Measurements from ENCODE around the gene SGK1. TPM values are rescaled to one million over a fixed set of nuclear protein-coding genes. Genes with fewer than 3 reads are reported as not detected.

The SGK1 gene
- total RNA-seq, 1 experiment from 2014 or later = 7.8 TPM

DNA sequence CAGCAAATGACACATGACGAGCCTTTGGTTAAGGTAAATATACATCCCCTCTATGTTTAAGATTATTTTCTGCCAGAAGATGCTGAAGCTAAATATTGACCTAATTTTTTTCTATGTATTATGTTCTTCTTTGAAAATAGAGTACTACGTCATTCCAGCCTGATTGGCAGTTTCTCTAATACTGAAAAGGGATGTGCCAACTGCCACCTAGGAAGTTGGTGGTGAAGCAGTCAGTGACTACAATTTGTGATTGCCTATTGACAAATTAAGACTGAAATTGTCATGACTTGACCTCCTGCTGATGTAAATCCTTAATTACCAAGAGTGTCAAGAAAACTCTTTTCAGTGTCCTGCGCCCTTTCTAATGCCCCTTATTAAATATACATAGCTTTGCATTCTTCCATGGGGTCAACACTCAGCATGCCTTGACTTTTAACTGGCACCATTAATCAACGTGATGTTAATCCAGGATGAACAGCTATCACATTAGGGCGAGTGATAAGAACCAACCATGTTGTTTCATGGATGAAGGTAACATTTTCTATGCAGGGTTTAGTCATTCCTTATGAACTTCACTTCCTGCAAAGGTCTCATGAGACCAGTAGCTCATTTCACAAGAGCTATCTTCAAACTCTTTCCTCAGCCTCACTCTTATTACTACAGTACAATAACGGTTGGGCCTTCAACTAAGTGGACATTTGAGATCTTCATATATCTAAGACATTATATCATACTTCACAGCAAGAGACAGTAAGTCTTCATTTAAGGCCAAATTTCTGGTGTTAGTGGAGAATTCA lies 22.5 kb upstream of the SGK1 start:
- Histone ChIP-seq H3K9me3 (ENCODE audit: control insufficient read depth, low read depth, low read length) (no peaks in the 10 kb centered on the region), H3K4ac (ENCODE audit: low read depth, low read length) (no peak overlapping the region), H2AK5ac (ENCODE audit: insufficient read length, low read length) (no peak overlapping the region), H2BK120ac (ENCODE audit: low read depth, low read length, poor library complexity, severe bottlenecking) (no peak overlapping the region), H4K5ac (ENCODE audit: insufficient read length, low read depth, low read length) (no peak overlapping the region), H3K79me1 (ENCODE audit: insufficient read depth, low read depth, low read length, poor library complexity, severe bottlenecking) (no peaks in the 10 kb centered on the region), H4K20me1 (ENCODE audit: control insufficient read depth, insufficient read depth, insufficient read length) (no peaks in the 10 kb centered on the region), H3K4me2 (ENCODE audit: insufficient read depth, insufficient read length, low read length) (no peak overlapping the region), H3T11ph (ENCODE audit: low read length) (no peak overlapping the region), H3K9ac (ENCODE audit: extremely low read depth, insufficient read length, low read length) (no peak overlapping the region), H3K27me3 (ENCODE audit: insufficient read depth, low read length) (no peaks in the 10 kb centered on the region), H2BK12ac (ENCODE audit: insufficient read length, low read depth, low read length) (no peak overlapping the region), H2AFZ (ENCODE audit: low read length) (no peak overlapping the region), H4K8ac (replicated peaks; ENCODE audit: insufficient read length, low read depth, low read length) (no peak overlapping the region), H3K56ac (ENCODE audit: insufficient read length, low read depth, low read length) (no peak overlapping the region), H3K14ac (ENCODE audit: insufficient read depth, low read length) (no peak overlapping the region), H3K18ac (ENCODE audit: insufficient read length, low read depth, low read length) (no peak overlapping the region), H2BK20ac (ENCODE audit: low read depth, low read length, poor library complexity, severe bottlenecking) (no peak overlapping the region), H2BK5ac (ENCODE audit: insufficient read length, low read length) (no peak overlapping the region), H3K23me2 (ENCODE audit: insufficient read length, low read depth, low read length, poor library complexity, severe bottlenecking) (no peaks in the 10 kb centered on the region), H4K91ac (ENCODE audit: insufficient read length, low read depth, low read length) (no peak overlapping the region), H3K79me2 (ENCODE audit: insufficient read depth, low read length) (no peaks in the 10 kb centered on the region), H3K4me1 (ENCODE audit: insufficient read depth, low read length) (no peaks in the 10 kb centered on the region), H3K23ac (ENCODE audit: insufficient read length, low read depth, low read length) (no peak overlapping the region), H2BK15ac (ENCODE audit: low read depth, low read length) (no peak overlapping the region), H3K27ac (ENCODE audit: insufficient read length, low read depth, low read length) (no peak overlapping the region)
- WGBS (ENCODE audit: extremely low coverage, insufficient read length, low lambda C conversion rate) = no CpG with 5 or more reads among the region's 6 CpGs
- TF ChIP-seq, protein P1, sequence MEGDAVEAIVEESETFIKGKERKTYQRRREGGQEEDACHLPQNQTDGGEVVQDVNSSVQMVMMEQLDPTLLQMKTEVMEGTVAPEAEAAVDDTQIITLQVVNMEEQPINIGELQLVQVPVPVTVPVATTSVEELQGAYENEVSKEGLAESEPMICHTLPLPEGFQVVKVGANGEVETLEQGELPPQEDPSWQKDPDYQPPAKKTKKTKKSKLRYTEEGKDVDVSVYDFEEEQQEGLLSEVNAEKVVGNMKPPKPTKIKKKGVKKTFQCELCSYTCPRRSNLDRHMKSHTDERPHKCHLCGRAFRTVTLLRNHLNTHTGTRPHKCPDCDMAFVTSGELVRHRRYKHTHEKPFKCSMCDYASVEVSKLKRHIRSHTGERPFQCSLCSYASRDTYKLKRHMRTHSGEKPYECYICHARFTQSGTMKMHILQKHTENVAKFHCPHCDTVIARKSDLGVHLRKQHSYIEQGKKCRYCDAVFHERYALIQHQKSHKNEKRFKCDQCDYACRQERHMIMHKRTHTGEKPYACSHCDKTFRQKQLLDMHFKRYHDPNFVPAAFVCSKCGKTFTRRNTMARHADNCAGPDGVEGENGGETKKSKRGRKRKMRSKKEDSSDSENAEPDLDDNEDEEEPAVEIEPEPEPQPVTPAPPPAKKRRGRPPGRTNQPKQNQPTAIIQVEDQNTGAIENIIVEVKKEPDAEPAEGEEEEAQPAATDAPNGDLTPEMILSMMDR (conservative IDR thresholded peaks at IDR 0.05) = no peak
- H3K9me3 Mint-ChIP-seq = no peaks in the 10 kb centered on the region
- H3K4me1 Mint-ChIP-seq = no peaks in the 10 kb centered on the region
- no peak overlapping the region for H3K4me3 Mint-ChIP-seq
- no peak overlapping the region for H3K27ac Mint-ChIP-seq
- no peaks in the 10 kb centered on the region for H3K27me3 Mint-ChIP-seq (ENCODE audit: low read depth)
- no peaks in the 10 kb centered on the region for H3K36me3 Mint-ChIP-seq (ENCODE audit: insufficient read depth in 1 of 3, low read depth in 3 of 3)
- DNase-seq = no peak
